Measurements from ENCODE around the gene SSBP4.

The SSBP4 gene

GRCh38 chr19:18468517-18468916 lies 49.3 kb downstream of the SSBP4 start:
- no peak for DNase-seq (ENCODE audit: low spot score)
- CTCF ChIA-PET, result interaction anchor here (0.6 to 3.5 kb wide), 10 partner anchors 18 to 125 kb away, joined by 3 to 21 read pairs (median 4); no protein-coding TSS in a partner anchor
- POLR2A ChIA-PET (ENCODE audit: low non-redundant PET), result no interaction called here
- TF ChIP-seq CTCF (conservative IDR thresholded peaks at IDR 0.05; ENCODE audit: low read depth), result no peak
- peak overlapping the region; percentile 72 for H3K27ac ChIP-seq

GRCh38 chr19:18469069-18469846 lies 50.1 kb downstream of the SSBP4 start:
- DNase-seq (ENCODE audit: low spot score), result no peak
- ChIA-PET CTCF (interaction anchor here (0.7 to 3.5 kb wide), 21 partner anchors 8 to 513 kb away, joined by 3 to 21 read pairs (median 4); no protein-coding TSS in a partner anchor), POLR2A (ENCODE audit: low non-redundant PET) (no interaction called here)
- H3K27ac ChIP-seq, result peak overlapping the region; percentile 72
- peak; percentile 64 for TF ChIP-seq CTCF (conservative IDR thresholded peaks at IDR 0.05; ENCODE audit: low read depth)

GRCh38 chr19:18470787-18471186 lies 51.6 kb downstream of the SSBP4 start:
- peak overlapping the region; percentile 72 for H3K27ac ChIP-seq
- CTCF ChIA-PET, result interaction anchor here (0.6 to 3.5 kb wide), 6 partner anchors 10 to 99 kb away, joined by 3 to 21 read pairs (median 4); no protein-coding TSS in a partner anchor
- no peak for TF ChIP-seq CTCF (conservative IDR thresholded peaks at IDR 0.05; ENCODE audit: low read depth)
- POLR2A ChIA-PET (ENCODE audit: low non-redundant PET), result no interaction called here
- DNase-seq (ENCODE audit: low spot score), result no peak

GRCh38 chr19:18473003-18473705 lies 54.0 kb downstream of the SSBP4 start:
- peak overlapping the region; percentile 85 for H3K27ac ChIP-seq
- TF ChIP-seq CTCF (conservative IDR thresholded peaks at IDR 0.05; ENCODE audit: low read depth), result no peak
- DNase-seq (ENCODE audit: low spot score), result no peak
- CTCF ChIA-PET, result interaction anchor here (0.6 kb wide), 1 partner anchor 603 kb away, joined by 8 read pairs; no protein-coding TSS in a partner anchor
- POLR2A ChIA-PET (ENCODE audit: low non-redundant PET), result no interaction called here

DNA sequence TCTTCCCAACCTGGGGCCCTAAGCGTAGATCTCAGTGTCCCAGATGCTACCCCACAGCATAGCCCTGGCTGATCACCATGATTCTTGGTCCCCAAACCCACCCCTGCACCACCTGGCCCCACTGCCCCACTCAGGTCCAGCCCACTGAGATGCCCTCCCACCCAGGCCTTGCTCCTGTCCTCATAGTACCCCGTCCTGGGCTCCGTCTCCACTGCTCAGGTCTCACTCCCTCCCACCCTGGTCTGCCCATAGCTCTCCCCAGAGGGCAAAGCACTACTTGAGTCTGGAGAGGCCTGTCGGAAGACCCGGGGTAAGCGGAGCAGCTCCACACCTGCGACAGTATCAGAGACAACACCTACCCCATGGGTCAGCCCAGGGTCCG lies 54.5 kb downstream of the SSBP4 start:
- TF ChIP-seq CTCF (conservative IDR thresholded peaks at IDR 0.05; ENCODE audit: low read depth), result no peak
- POLR2A ChIA-PET (ENCODE audit: low non-redundant PET), result no interaction called here
- CTCF ChIA-PET, result interaction anchor here (0.5 kb wide), 1 partner anchor 23 kb away, joined by 3 read pairs; no protein-coding TSS in a partner anchor
- DNase-seq (ENCODE audit: low spot score), result no peak
- H3K27ac ChIP-seq, result peak overlapping the region; percentile 85

DNA sequence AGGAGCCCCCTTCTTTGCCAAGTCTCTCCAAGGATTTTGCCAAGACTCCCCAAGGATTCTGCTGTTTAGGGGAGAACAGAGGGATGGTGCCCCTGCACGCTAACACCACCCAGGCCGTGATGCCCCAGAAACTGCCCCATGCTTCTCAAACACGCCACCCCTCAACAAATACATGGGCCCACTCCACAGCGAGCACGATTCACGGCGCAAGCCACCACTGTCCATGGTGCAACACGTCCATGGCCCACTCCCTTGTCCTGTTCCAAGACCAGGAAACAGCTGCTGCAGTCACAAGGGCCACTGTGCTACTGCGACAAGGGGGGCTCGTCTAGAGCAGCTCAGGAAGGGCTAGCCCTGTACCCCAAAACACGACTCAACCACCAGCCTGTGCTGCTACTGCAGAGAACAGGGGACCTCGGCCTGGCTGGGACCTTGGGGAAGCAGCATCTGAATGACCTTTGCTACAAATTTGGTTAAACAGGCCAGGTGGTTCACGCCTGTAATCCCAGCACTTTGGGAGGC lies 55.2 kb downstream of the SSBP4 start:
- no peak for TF ChIP-seq CTCF (conservative IDR thresholded peaks at IDR 0.05; ENCODE audit: low read depth)
- ChIA-PET CTCF (interaction anchor here (0.5 kb wide), 1 partner anchor 22 kb away, joined by 3 read pairs; no protein-coding TSS in a partner anchor), POLR2A (ENCODE audit: low non-redundant PET) (no interaction called here)
- no peak for DNase-seq (ENCODE audit: low spot score)
- peak overlapping the region; percentile 85 for H3K27ac ChIP-seq

All from RWPE1 (cell line).